GM10266 (cell line): ENCODE measurements around the gene PRICKLE3.
A peak's percentile ranks its signal among the peaks of the same experiment; 100 is the strongest.

Experiments
- DNase-seq: peaks from one replicate; pipeline ENCODE4 v3.0.0; 2012; ENCODE audit errors: extremely low spot score
- CTCF ChIP-seq: IDR thresholded peaks from 2 replicates; pipeline ENCODE4 v1.5.1; 2012; ENCODE audit warnings: mild to moderate bottlenecking, low read depth; ENCODE audit not compliant: control insufficient read depth, insufficient read depth; ENCODE audit errors: missing control alignments

PRICKLE3 gene

GRCh38 chrX:49230500-49231232 lies 44.5 kb upstream of the PRICKLE3 start:
- peak; percentile 83 for DNase-seq

GRCh38 chrX:49228185-49228584 lies 42.0 kb upstream of the PRICKLE3 start:
- TF ChIP-seq CTCF = no peak
- no peak for DNase-seq

More at GRCh38 chrX:49230500-49231232, 44.5 kb upstream of the PRICKLE3 start:
- TF ChIP-seq CTCF = peak; percentile 33

GRCh38 chrX:49227726-49228125 lies 41.6 kb upstream of the PRICKLE3 start:
- no peak for DNase-seq
- no peak for TF ChIP-seq CTCF

GRCh38 chrX:49226946-49227345 lies 40.8 kb upstream of the PRICKLE3 start:
- TF ChIP-seq CTCF = no peak
- DNase-seq = no peak

GRCh38 chrX:49225858-49226257 lies 39.7 kb upstream of the PRICKLE3 start:
- no peak for TF ChIP-seq CTCF
- no peak for DNase-seq

GRCh38 chrX:49221868-49222267 lies 35.7 kb upstream of the PRICKLE3 start:
- TF ChIP-seq CTCF = no peak
- DNase-seq = no peak

- DNase-seq = no peak
- no peak for TF ChIP-seq CTCF
These were observed 33.9 kb upstream of the PRICKLE3 start for GRCh38 chrX:49220100-49220499.
